Measurements from ENCODE around the gene SLC6A13.
"Not testable (repeated sequence)": the region's sequence is repeated elsewhere in the genome, so short reads cannot be mapped to it uniquely, and the experiment has no call there.

Gene SLC6A13

GRCh38 chr12:262817-263216 is at the start of gene SLC6A13:
SLC6A13 (minus strand) TSS chr12:262836; CDS start chr12:260052, 2,784 bp downstream.
- DNase-seq (ENCODE audit: low read depth): no peak

DNA sequence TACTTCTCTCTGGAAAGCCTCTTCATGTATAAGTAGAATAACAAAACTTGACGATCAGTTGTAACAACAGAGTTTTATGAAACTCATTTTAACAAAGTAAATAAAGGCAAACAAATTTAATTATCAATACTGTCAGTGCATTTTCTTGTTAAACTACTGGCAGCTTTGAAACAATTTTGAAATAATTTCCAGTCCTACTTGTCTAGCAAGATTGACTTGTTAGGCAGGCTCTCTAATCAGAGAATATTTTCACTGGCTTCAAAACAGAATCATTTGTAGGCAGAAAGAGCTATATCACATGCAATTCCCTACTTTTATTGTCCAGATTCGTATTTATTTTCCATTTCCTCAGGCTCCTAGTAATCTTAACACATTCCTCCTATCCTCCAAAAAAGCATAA is 45.9 kb upstream of the SLC6A13 start:
- DNase-seq (ENCODE audit: low read depth): no peak

- no peak for DNase-seq (ENCODE audit: low read depth)
Observed at GRCh38 chr12:307406-307805, 44.8 kb upstream of the SLC6A13 start.

DNA sequence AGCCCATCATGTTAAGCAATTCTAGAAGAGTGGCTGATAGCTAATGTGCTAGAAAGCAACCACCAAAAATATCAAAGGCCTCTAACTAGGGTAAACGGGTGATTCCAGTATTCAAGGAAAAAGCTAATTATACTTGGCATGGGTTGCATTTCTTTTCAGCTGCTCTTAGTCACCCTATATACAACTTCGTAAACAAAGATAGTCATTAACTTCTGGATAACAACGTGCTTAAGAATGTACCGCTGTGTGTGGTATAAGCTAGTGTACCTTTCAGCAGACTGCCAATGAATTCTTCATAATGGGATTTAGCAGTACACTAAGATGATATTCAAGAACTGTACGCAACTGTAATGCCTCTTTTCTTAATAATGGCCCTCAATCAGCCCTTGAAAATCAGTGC is 42.2 kb upstream of the SLC6A13 start:
- DNase-seq (ENCODE audit: low read depth): no peak

- DNase-seq (ENCODE audit: low read depth): not testable (repeated sequence)
Observed at GRCh38 chr12:302766-303165, 40.1 kb upstream of the SLC6A13 start.

- DNase-seq (ENCODE audit: low read depth): not testable (repeated sequence)
Observed at GRCh38 chr12:300166-300565, 37.5 kb upstream of the SLC6A13 start.

DNA sequence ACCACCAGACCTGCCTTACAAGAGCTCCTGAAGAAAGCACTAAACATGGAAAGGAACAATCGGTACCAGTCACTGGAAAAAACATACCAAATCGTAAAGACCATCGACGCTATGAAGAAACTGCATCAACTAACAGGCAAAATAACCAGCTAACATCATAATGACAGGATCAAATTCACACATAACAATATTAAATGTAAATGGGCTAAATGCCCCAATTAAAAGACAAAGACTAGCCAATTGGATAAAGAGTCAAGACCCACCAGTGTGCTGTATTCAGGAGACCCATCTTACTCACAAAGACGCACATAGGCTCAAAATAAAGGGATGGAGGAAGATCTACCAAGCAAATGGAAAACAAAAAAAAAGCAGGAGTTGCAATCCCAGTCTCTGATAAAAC is 36.9 kb upstream of the SLC6A13 start:
- not testable (repeated sequence) for DNase-seq (ENCODE audit: low read depth)

DNA sequence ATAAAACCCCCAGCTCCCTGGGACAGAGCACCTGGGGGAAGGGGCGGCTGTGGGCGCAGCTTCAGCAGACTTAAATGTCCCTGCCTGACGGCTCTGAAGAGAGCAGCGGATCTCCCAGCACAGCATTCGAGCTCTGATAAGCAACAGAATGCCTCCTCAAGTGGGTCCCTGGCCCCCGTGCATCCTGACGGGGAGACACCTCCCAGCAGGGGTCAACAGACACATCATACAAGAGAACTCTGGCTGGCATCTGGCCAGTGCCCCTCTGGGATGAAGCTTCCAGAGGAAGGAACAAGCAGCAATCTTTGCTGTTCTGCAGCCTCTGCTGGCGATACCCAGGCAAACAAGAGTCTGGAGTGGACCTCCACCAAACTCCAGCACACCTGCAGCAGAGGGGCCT is 35.4 kb upstream of the SLC6A13 start:
- not testable (repeated sequence) for DNase-seq (ENCODE audit: low read depth)

DNA sequence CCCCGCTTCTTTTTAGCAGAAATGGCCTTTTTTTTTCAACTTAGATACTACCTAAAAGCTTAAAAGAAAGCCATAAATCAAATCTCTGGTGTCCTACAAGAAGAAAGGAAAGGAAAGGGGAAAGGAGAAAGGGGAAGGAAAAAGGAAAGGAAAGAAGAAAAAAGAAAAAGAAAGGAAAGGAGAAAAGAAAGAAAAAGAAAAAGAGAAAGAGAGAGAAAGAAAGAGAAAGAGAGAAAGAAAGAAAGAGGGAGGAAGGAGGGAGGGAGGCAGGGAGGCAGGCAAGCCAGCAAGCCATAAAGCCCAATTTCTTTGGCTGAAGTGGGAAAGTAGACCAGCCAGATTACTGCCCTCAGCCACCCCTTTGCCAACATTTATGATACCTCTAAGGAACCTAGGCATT is 32.5 kb upstream of the SLC6A13 start:
- no peak for DNase-seq (ENCODE audit: low read depth)

DNA sequence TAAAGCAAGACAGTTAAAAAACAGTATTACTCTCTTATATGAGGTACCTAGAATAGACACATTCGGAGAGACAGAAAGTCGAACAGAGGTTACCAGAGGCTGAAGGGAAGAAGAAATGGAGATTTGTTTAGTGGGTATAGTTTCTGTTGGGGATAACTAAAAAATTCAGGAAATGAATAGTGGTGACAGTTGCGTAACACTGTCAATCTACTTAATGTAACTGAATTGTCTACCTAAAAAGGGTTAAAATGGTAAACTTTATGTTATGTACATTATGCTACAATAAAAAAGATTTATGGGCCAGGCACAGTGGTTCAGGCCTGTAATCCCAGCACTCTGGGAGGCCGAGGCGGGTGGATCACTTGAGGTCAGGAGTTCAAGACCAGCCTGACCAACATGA is 30.6 kb upstream of the SLC6A13 start:
- no peak for DNase-seq (ENCODE audit: low read depth)

GRCh38 chr12:292186-292585 is 29.6 kb upstream of the SLC6A13 start:
- DNase-seq (ENCODE audit: low read depth): no peak

DNA sequence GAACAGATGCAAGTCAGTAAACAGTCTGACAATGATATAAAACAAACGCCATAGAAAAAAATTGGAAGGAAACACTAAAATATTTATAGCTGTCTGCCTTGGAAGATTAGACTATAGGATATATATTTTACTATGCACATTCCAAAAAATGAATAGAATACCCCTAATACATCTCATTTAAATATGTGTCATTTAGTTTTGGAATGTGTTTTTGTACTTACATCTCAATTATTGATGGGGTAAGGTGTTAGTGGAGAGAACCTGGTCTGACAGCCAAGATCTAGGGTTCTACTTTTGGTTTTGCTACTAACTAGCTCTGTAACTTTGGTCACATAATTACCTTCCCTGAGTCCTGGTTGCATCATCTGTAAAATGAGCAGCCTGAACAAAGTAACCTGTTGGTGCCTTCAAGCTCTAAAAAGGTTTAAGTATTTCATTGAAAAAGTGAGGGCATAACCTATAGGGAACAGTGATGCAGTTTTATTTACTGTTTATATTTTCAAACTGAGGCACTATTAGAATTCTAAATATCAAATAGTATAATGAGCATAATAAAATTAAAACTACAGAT is 28.6 kb upstream of the SLC6A13 start:
- DNase-seq (ENCODE audit: low read depth): no peak

DNA sequence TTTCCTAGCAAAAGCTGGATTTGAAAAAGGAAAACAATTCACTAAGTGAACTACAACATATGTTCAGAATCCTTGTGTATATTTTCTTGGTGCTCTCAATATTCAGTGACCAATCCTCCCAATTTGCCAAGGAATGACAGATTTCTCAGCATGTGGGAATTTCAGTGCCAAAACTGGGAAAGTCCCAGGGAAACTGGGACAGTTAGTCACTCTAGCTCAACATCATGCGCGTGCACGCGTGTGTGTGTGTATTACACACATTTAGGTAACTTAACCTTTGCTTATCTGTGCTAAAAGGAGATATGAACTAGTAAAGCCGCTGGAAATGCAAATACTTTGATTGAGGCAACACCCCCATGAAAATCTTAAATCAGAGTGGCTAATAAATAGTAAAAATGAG is 26.1 kb upstream of the SLC6A13 start:
- DNase-seq (ENCODE audit: low read depth): no peak

DNA sequence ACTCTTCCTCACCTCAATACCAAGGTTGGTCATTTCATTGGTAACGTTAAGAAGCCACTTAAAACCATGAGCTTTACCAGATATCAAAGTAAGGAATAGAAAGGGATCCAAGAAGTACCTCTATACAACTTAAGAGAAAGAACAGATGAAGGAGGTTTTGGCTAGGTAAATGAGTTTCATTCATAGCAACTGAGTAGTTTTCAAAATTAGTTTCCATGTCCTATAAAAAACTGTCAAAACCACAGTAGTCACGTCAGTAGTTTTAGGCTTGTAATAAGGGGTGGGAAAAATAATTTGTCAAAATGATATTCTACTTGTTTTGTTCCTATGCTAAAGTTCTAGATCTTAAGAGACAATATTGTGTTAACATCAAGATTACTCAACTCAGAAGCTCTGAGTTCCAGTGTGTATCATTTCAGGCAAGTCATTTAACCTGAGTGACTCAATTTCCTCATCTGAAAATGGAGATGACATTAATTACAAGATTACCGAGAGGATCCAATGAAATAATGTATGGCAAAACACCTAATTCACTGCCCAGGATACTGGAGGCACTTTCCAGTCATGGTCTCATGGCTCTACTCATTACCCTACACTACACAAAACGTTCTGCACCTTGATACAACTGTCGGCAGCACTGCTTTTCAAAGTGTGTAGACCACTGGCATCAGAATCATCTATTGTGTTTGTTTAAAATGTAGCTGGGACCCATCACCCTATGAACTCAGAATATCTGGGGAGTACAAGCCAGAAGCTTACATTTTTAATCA is 24.1 kb upstream of the SLC6A13 start:
- no peak for DNase-seq (ENCODE audit: low read depth)

DNA sequence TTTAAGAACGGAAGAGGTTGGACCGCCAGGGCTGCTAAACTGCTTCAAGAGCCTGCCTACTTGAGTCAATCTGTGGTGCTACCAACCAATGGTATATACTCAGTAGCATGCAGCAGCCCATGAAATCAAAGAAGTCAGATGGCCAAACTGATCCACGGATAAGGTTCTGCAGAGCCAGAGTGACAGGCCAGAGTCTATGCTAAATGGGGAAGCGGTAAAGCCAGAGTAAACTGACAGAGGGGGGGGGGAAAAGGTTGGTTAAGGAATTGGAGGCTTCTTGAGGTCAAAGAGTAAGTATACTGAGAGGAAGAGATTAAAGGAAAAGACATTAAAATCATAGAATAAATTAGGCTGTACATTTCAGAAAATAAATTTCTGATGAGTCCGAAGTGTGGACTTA is 15.4 kb upstream of the SLC6A13 start:
- no peak for DNase-seq (ENCODE audit: low read depth)

DNA sequence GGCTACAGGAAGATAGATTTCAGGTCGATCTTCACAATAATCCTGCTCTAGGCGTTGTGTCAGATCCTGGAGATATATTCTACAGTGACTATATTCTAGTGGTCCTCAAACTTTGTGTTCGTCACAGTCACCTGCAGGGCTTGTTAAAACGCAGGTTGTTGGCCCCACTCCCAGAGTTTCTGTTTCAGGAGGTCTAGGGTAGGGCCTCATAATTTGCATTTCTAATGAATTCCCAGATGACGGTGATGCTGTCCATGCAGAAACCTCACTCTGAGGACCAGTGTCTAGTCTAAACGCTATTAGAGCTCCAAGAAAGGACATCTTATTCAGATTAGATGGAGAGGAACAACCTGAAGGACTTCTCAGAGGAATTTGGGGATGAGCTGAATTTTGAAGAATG is 13.2 kb upstream of the SLC6A13 start:
- no peak for DNase-seq (ENCODE audit: low read depth)

DNA sequence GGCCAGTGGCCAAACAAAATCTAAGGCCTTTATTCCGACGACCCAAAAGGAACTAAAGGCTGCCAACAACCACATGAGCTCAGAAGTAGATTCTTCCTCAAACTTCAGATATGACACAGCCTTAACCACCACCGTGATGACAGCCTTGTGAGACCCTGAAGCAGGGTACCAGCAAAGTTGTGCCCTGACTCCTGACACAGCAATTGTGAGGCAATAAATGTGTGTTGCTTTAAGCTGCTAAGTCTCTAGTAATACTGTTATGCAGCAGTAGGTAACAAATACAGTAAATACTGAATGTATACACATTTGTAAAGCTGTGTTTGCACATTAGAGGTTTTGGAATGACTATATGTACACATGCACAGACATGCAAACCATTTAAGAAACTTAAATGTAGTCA is 10.7 kb upstream of the SLC6A13 start:
- no peak for DNase-seq (ENCODE audit: low read depth)

- no peak for DNase-seq (ENCODE audit: low read depth)
Observed at GRCh38 chr12:272942-273341, 10.3 kb upstream of the SLC6A13 start.

DNA sequence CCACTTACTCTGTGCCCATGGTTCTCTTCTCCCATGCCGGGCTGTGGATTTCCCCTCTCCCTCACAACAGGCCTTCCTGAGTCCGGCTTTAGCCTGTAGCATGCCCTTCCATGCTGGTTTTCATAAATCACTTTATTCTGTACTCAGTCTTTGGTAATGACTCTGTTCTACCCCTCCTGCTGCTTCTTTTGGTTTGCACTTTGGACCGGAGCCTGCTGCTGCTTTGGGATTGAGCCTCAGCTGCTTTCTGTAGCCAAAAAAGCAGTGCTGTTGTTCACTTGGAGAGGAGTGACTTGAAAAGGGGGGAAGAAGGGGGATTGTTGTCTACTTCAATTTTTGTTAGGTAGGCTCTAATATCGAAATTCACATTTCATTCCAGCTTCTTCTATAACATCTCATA is 8.5 kb upstream of the SLC6A13 start:
- no peak for DNase-seq (ENCODE audit: low read depth)

GRCh38 chr12:269191-269590 is 6.6 kb upstream of the SLC6A13 start:
- DNase-seq (ENCODE audit: low read depth): no peak

- DNase-seq (ENCODE audit: low read depth): no peak
Observed at GRCh38 chr12:268483-268840, 5.8 kb upstream of the SLC6A13 start.

DNA sequence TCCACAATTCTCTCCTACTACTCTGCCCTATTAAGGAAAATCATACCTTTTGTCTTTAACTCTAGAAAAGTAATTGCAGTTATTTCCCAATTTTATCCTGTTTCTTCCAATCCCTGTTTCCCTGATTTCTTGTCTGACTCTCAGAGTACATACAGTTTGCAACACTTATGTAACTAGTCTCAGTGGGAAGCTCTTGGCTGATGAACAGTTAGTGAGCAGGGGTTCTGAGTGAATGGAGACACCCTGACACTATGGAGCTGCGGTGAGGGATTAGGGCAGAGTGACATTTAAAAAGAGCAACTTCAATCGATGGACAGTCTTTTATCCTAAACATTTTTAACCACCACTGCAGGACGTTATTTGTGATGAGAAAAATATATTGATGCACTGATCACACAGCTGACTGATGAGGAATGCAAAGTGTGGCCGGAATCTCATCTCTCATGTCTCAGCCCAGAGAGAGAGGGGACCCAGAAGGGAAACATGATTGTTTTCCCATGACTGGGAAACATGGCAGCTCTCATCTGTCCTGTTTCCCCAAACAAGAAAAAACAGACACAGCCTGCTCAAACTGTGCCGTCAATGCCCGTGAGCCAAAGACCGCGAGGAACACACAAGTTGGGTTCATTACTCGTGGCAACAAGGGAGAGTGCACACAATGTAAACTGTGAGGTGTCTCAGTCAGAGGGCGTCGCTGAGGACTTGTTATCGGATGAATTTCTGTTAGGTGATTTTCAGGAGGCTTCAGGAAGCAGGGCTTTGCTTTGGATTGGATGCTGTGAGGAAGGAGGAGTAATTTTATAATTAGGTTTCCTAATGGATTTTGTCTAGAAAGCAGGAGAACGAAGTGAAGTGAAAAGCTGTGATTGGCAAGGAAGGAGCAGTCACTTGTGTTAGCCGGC is 5.2 kb upstream of the SLC6A13 start:
- DNase-seq (ENCODE audit: low read depth): no peak

DNA sequence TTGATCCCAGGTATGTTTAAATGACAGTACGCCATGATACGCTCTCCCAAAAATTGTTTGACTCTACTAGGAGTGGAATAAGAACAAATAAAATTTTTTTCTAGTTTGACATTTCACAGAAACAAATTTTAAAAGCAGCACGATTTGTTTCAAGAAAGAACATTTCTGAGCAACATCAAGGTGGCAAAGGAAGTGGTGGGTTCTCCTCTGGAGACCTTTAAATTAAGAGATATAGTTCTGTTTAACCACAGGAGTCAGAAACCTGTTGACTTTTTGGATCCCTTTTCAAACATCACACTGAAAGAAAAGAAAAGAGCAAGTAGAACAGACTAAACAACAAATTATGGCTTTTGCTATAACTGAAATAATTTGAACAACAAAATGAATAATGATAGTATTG is 2.5 kb upstream of the SLC6A13 start:
- DNase-seq (ENCODE audit: low read depth): no peak
